HUES48 (cell line): ENCODE measurements around the gene CDK15.
"Not testable (repeated sequence)": the region's sequence is repeated elsewhere in the genome, so short reads cannot be mapped to it uniquely, and the experiment has no call there.

Experiments used
- H3K27ac ChIP-seq: one replicate; pipeline ENCODE4 v1.7.0; 2013; ENCODE audit warnings: low read depth, low read length, inconsistent platforms
- H3K27me3 ChIP-seq: 2 replicates; pipeline ENCODE4 v1.6.1; 2013; ENCODE audit warnings: mild to moderate bottlenecking, low read length; ENCODE audit not compliant: control insufficient read depth, insufficient read depth
- H3K36me3 ChIP-seq: 2 replicates; pipeline ENCODE4 v1.6.1; 2013; ENCODE audit warnings: low read length; ENCODE audit not compliant: control insufficient read depth, insufficient read depth
- H3K4me1 ChIP-seq: 2 replicates; pipeline ENCODE4 v1.6.1; 2013; ENCODE audit warnings: mild to moderate bottlenecking, low read length; ENCODE audit not compliant: control insufficient read depth, insufficient read depth
- H3K4me3 ChIP-seq: 2 replicates; pipeline ENCODE4 v1.5.1; 2013; ENCODE audit warnings: mild to moderate bottlenecking, low read depth, low read length
- H3K9ac ChIP-seq: 2 replicates; pipeline ENCODE4 v1.6.1; 2013; ENCODE audit warnings: mild to moderate bottlenecking, low read depth, low read length, moderate library complexity
- H3K9me3 ChIP-seq: 2 replicates; pipeline ENCODE4 v1.6.1; 2013; ENCODE audit warnings: low read length; ENCODE audit not compliant: control insufficient read depth, insufficient read depth

The CDK15 gene

GRCh38 chr2:201806442-201807170 lies at the start of gene CDK15:
CDK15 (plus strand) TSS chr2:201806537; CDS start chr2:201806665, 128 bp downstream.
- H3K27ac ChIP-seq: no peak within 1 kb of the TSS
- no peak within 1 kb of the TSS for H3K9ac ChIP-seq
- H3K9me3 ChIP-seq: no peaks in the 10 kb centered on the region
- no peaks in the 10 kb centered on the region for H3K27me3 ChIP-seq
- H3K4me1 ChIP-seq: peaks cover 14% of the 10 kb centered on the region
- H3K4me3 ChIP-seq: no peak within 1 kb of the TSS
- no peaks in the 10 kb centered on the region for H3K36me3 ChIP-seq

- no peak overlapping the region for H3K4me3 ChIP-seq
- H3K9me3 ChIP-seq: no peaks in the 10 kb centered on the region
- H3K27me3 ChIP-seq: no peaks in the 10 kb centered on the region
- no peak overlapping the region for H3K9ac ChIP-seq
- H3K27ac ChIP-seq: no peak overlapping the region
- H3K4me1 ChIP-seq: no peaks in the 10 kb centered on the region
- H3K36me3 ChIP-seq: peaks cover 61% of the 10 kb centered on the region
Observed at GRCh38 chr2:201758234-201758633, 48.1 kb upstream of the CDK15 start.

- no peaks in the 10 kb centered on the region for H3K4me1 ChIP-seq
- no peak overlapping the region for H3K9ac ChIP-seq
- no peaks in the 10 kb centered on the region for H3K27me3 ChIP-seq
- H3K4me3 ChIP-seq: no peak overlapping the region
- no peak overlapping the region for H3K27ac ChIP-seq
- H3K9me3 ChIP-seq: no peaks in the 10 kb centered on the region
- peaks cover 67% of the 10 kb centered on the region for H3K36me3 ChIP-seq
Observed at GRCh38 chr2:201758873-201759272, 47.5 kb upstream of the CDK15 start.

- Histone ChIP-seq H3K36me3 (peaks cover 64% of the 10 kb centered on the region), H3K9ac (no peak overlapping the region), H3K9me3 (no peaks in the 10 kb centered on the region), H3K27me3 (no peaks in the 10 kb centered on the region), H3K4me3 (no peak overlapping the region), H3K4me1 (no peaks in the 10 kb centered on the region), H3K27ac (no peak overlapping the region)
Observed at GRCh38 chr2:201759567-201759966, 46.8 kb upstream of the CDK15 start.

- H3K4me3 ChIP-seq: no peak overlapping the region
- no peak overlapping the region for H3K9ac ChIP-seq
- no peaks in the 10 kb centered on the region for H3K9me3 ChIP-seq
- H3K4me1 ChIP-seq: no peaks in the 10 kb centered on the region
- H3K36me3 ChIP-seq: peaks cover 78% of the 10 kb centered on the region
- H3K27me3 ChIP-seq: no peaks in the 10 kb centered on the region
- H3K27ac ChIP-seq: no peak overlapping the region
Observed at GRCh38 chr2:201761101-201761500, 45.2 kb upstream of the CDK15 start.

GRCh38 chr2:201764469-201764868 lies 41.9 kb upstream of the CDK15 start:
- H3K9ac ChIP-seq, H3K9me3 ChIP-seq, H3K27me3 ChIP-seq, H3K4me1 ChIP-seq, H3K27ac ChIP-seq, H3K4me3 ChIP-seq: not testable (repeated sequence)
- H3K36me3 ChIP-seq: peaks cover 64% of the 10 kb centered on the region

- peaks cover 52% of the 10 kb centered on the region for H3K36me3 ChIP-seq
- H3K4me3 ChIP-seq: no peak overlapping the region
- no peak overlapping the region for H3K9ac ChIP-seq
- no peaks in the 10 kb centered on the region for H3K4me1 ChIP-seq
- no peaks in the 10 kb centered on the region for H3K27me3 ChIP-seq
- H3K27ac ChIP-seq: no peak overlapping the region
- H3K9me3 ChIP-seq: no peaks in the 10 kb centered on the region
Observed at GRCh38 chr2:201765799-201766198, 40.5 kb upstream of the CDK15 start.

- H3K9me3 ChIP-seq: no peaks in the 10 kb centered on the region
- H3K9ac ChIP-seq: no peak overlapping the region
- peaks cover 13% of the 10 kb centered on the region for H3K4me1 ChIP-seq
- no peak overlapping the region for H3K4me3 ChIP-seq
- H3K36me3 ChIP-seq: peaks cover 23% of the 10 kb centered on the region
- H3K27me3 ChIP-seq: no peaks in the 10 kb centered on the region
- no peak overlapping the region for H3K27ac ChIP-seq
Observed at GRCh38 chr2:201768918-201769317, 37.4 kb upstream of the CDK15 start.

- H3K27ac ChIP-seq: no peak overlapping the region
- H3K4me1 ChIP-seq: peaks cover 21% of the 10 kb centered on the region
Observed at GRCh38 chr2:201769666-201770373, 36.5 kb upstream of the CDK15 start.

GRCh38 chr2:201773990-201774389 lies 32.3 kb upstream of the CDK15 start:
- H3K27me3 ChIP-seq: no peaks in the 10 kb centered on the region
- no peak overlapping the region for H3K4me3 ChIP-seq
- H3K4me1 ChIP-seq: peaks cover 44% of the 10 kb centered on the region
- H3K27ac ChIP-seq: no peak overlapping the region
- H3K36me3 ChIP-seq: no peaks in the 10 kb centered on the region
- H3K9me3 ChIP-seq: no peaks in the 10 kb centered on the region
- H3K9ac ChIP-seq: no peak overlapping the region

More at GRCh38 chr2:201769666-201770373, 36.5 kb upstream of the CDK15 start:
- peaks cover 20% of the 10 kb centered on the region for H3K36me3 ChIP-seq
- H3K9me3 ChIP-seq: no peaks in the 10 kb centered on the region
- H3K4me3 ChIP-seq: no peak overlapping the region
- no peak overlapping the region for H3K9ac ChIP-seq
- H3K27me3 ChIP-seq: no peaks in the 10 kb centered on the region

- Histone ChIP-seq H3K27me3 (no peaks in the 10 kb centered on the region), H3K27ac (no peak overlapping the region), H3K9ac (no peak overlapping the region), H3K4me1 (peaks cover 49% of the 10 kb centered on the region), H3K4me3 (no peak overlapping the region), H3K9me3 (no peaks in the 10 kb centered on the region), H3K36me3 (no peaks in the 10 kb centered on the region)
Observed at GRCh38 chr2:201774546-201774945, 31.8 kb upstream of the CDK15 start.
